ENCODE results near the gene TMEM11. TPM values are rescaled to one million over a fixed set of nuclear protein-coding genes. Genes with fewer than 3 reads are reported as not detected.
A peak's percentile ranks its signal among the peaks of the same experiment; 100 is the strongest.

The TMEM11 gene, protein sequence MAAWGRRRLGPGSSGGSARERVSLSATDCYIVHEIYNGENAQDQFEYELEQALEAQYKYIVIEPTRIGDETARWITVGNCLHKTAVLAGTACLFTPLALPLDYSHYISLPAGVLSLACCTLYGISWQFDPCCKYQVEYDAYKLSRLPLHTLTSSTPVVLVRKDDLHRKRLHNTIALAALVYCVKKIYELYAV
- 10 to 100 TPM; 19.3 to 26.0 (median 22.5) TPM for total RNA-seq

DNA sequence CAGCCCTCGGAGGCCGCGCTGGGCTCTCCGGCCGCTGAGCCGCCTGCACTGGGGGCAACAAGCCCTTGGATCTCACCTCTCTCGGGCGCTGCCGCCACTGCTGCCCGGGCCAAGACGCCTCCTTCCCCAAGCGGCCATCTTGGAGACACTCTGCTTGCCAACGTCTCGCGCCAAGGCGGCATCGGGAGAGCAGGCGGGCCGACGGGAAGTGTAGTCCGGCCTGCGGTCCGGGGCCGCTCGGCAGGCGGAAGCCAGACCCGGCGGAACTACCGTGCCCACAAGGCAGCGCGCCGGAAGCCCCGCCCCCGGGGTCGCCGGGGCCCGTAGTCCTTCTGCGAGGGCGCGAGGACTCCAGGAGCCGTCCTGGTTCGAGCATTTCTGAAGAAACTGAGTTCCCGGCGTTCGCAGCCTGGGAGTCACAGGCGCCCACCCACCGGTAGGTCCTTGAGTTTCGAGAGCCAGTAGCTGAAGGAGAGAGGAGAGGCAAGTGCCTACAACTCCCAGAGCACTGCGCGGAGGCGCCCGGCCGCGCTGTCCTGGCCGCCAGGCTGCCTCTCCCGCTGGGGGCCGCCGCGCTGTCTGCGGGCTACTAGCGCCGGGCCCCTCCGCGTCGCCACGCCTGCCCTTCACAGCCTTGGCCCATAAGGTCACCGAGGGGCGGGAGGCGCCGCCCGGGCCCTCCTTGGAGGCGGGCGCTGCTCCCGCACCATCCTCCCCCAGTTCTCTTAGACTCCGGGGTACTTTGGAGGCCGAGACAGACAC, at the start of gene TMEM11:
Gene TMEM11 (minus strand): TSS at position 147 of the 762 bp plus-strand sequence. CDS start 9 bp downstream, at position 138.
- peak; percentile 55 to 73 for TF ChIP-seq POLR2A (IDR thresholded peaks at IDR 0.05)
- TF ChIP-seq, protein P1, sequence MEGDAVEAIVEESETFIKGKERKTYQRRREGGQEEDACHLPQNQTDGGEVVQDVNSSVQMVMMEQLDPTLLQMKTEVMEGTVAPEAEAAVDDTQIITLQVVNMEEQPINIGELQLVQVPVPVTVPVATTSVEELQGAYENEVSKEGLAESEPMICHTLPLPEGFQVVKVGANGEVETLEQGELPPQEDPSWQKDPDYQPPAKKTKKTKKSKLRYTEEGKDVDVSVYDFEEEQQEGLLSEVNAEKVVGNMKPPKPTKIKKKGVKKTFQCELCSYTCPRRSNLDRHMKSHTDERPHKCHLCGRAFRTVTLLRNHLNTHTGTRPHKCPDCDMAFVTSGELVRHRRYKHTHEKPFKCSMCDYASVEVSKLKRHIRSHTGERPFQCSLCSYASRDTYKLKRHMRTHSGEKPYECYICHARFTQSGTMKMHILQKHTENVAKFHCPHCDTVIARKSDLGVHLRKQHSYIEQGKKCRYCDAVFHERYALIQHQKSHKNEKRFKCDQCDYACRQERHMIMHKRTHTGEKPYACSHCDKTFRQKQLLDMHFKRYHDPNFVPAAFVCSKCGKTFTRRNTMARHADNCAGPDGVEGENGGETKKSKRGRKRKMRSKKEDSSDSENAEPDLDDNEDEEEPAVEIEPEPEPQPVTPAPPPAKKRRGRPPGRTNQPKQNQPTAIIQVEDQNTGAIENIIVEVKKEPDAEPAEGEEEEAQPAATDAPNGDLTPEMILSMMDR (IDR thresholded peaks at IDR 0.05), result peak in 3 of 6 experiments; percentile 25 to 40 (median 28)
- peaks cover 0 to 7% (median 0%) of the 10 kb centered on the region in 3 donors for H3K36me3 ChIP-seq
- peak within 1 kb of the TSS; percentile 74 to 97 (median 91) for H3K27ac ChIP-seq
- H3K4me1 ChIP-seq, result peaks cover 4 to 50% (median 18%) of the 10 kb centered on the region in 4 donors
- peak within 1 kb of the TSS; percentile 87 to 100 (median 95) for H3K4me3 ChIP-seq
- H3K9me3 ChIP-seq, result no peaks in the 10 kb centered on the region
- no peaks in the 10 kb centered on the region for H3K27me3 ChIP-seq
- DNase-seq, result peak; percentile 91 to 97 (median 97)

DNA sequence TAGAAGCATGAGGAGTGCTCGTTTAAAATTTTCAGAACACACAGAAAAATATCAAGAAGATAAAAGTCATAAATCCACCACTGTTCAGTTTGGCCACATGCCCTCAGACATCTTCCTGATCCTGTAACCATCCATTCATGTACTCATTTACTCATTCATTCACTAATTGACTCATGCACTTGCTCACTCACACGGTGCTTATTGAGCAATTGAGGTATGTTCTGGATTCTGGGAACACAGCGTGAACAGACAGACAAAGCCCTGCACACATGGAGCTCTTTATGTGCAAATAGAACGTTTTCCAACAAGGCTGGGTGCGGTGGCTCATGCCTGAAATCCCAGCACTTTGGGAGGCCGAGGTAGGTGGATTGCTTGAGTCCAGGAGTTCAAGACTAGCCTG, 49.4 kb upstream of the TMEM11 start:
- no peak for TF ChIP-seq POLR2A (IDR thresholded peaks at IDR 0.05)
- no peak for DNase-seq
- Histone ChIP-seq H3K4me3 (no peak overlapping the region), H3K27me3 (no peaks in the 10 kb centered on the region), H3K4me1 (peaks cover 0 to 3% (median 0%) of the 10 kb centered on the region in 4 donors), H3K36me3 (no peaks in the 10 kb centered on the region), H3K27ac (no peak overlapping the region), H3K9me3 (no peaks in the 10 kb centered on the region)

DNA sequence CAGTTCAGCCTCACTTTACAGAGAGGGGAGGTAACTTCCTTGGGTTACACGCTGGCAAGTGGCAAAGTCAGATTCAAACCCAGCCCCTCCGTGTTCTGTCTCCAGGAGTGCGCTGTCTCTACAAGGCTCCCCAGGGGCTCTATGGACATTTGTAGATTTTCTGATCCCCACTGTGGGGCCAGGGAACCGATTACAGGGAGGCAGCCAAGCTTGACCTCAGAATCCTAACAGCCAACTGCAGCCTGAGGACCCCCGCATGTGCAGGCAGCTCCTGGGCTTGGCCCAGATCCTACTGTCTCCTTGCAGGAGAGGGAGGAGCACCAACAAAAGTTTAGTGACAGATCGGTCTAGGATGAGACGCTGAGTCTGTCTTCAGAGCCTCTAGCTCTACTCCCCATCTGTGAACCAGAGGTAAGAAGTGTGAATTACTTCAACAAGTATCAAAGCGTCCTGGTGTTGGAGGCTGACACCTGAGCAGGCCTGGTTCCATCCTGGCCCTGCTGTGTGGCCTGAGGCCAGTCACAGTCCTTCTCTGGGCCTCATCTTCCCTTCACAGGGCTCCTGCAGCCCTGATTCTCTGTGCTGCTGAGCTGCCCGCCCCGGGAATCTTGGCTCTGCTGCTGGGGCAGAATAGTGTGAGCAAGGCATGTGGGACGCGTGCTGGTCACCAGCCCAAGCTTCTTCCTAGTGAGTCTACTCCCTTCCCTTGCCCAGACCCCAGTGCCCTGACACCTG, 48.5 kb upstream of the TMEM11 start:
- no peak for DNase-seq
- no peaks in the 10 kb centered on the region for H3K36me3 ChIP-seq
- TF ChIP-seq, protein P1 (IDR thresholded peaks at IDR 0.05), result no peak
- TF ChIP-seq POLR2A (IDR thresholded peaks at IDR 0.05), result no peak
- H3K9me3 ChIP-seq, result no peaks in the 10 kb centered on the region
- no peak overlapping the region for H3K4me3 ChIP-seq
- H3K27me3 ChIP-seq, result no peaks in the 10 kb centered on the region
- H3K27ac ChIP-seq, result no peak overlapping the region
- no peaks in the 10 kb centered on the region for H3K4me1 ChIP-seq

DNA sequence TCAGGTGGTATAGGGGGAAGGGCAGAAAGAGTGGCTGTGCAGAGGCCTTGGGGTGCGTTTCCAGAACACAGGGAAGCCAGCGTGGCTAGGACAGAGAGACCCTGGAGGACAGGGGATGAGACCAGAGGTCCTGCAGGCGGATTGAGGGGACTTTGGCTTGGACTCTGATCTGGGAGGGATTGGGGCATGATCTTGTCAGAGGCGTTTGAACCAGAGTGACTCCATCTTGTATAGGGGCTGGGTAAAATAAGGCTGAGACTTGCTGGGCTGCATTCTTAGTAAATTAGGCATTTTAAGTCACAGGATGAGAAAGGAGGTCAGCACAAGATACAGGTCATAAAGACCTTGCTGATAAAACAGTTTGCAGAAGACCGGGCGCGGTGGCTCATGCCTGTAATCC, 44.6 kb upstream of the TMEM11 start:
- DNase-seq, result no peak
- no peaks in the 10 kb centered on the region for H3K9me3 ChIP-seq

DNA sequence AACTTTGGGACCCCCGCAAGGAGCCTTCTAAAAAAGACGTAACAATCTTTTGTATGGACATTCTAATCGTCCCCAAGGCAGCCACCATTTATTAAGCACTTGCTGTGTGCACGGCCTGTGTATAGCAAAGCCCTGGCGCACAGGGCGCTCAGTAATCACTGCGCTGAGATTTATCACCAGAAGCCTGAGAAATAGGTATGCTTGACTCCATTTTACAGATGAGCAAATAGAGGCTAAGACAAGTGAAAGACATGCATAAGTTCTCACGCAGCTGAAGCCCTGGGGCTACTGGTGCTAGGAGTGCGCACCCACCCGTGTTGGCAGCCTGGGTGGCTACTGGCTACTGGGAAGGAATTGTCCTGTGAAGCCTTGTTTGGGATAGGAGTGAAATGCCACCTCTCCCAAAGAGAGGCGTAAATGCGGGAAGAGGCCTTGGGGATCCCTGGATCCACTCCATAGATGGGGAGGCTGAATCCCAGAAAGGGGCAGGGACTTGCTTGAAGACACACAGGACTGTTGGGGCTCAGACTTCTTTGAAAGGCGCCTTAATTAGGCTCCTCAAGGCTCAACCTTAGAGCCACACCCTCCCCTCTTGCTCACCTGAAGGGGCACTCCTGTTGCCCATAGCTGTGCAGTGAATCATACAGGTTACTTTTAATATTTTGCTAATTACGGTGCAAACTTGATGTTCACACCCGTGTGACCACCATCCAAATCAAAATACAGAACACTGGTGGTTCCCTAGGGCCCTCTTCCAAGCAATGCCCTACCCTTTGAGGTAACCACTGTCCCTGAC, 39.9 kb upstream of the TMEM11 start:
- no peak for DNase-seq
- peak overlapping the region; percentile 34 to 76 (median 68) for H3K27ac ChIP-seq
- no peaks in the 10 kb centered on the region for H3K36me3 ChIP-seq
- no peaks in the 10 kb centered on the region for H3K27me3 ChIP-seq
- peak overlapping the region; percentile 34 to 85 (median 62) for H3K4me3 ChIP-seq
- peaks cover 0 to 30% (median 5%) of the 10 kb centered on the region in 4 donors for H3K4me1 ChIP-seq
- no peaks in the 10 kb centered on the region for H3K9me3 ChIP-seq
- TF ChIP-seq POLR2A (IDR thresholded peaks at IDR 0.05), result no peak
- TF ChIP-seq, protein P1 (IDR thresholded peaks at IDR 0.05), result no peak

More for the DNA sequence above, 44.6 kb upstream of the TMEM11 start:
- peaks cover 0 to 9% (median 2%) of the 10 kb centered on the region in 4 donors for H3K4me1 ChIP-seq
- no peaks in the 10 kb centered on the region for H3K27me3 ChIP-seq
- H3K27ac ChIP-seq, result no peak overlapping the region
- H3K36me3 ChIP-seq, result no peaks in the 10 kb centered on the region
- TF ChIP-seq POLR2A (IDR thresholded peaks at IDR 0.05), result no peak
- TF ChIP-seq, protein P1 (IDR thresholded peaks at IDR 0.05), result no peak
- H3K4me3 ChIP-seq, result no peak overlapping the region

Measured in Peyer's patch (tissue), 4 donors.